ENCODE measurements around the gene CPNE7. TPM values are rescaled to one million over a fixed set of nuclear protein-coding genes. Genes with fewer than 3 reads are reported as not detected.
A peak's percentile ranks its signal among the peaks of the same experiment; 100 is the strongest.

The CPNE7 gene
- total RNA-seq, 1 donor from 2014 or later, result 5.5 TPM

DNA sequence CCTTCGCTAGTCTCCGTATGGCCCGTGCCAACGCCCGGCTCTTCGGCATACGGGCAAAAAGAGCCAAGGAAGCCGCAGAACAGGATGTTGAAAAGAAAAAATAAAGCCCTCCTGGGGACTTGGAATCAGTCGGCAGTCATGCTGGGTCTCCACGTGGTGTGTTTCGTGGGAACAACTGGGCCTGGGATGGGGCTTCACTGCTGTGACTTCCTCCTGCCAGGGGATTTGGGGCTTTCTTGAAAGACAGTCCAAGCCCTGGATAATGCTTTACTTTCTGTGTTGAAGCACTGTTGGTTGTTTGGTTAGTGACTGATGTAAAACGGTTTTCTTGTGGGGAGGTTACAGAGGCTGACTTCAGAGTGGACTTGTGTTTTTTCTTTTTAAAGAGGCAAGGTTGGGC lies 12.6 kb upstream of the CPNE7 start:
- H3K9me3 Mint-ChIP-seq (ENCODE audit: unreplicated experiment), result no peaks in the 10 kb centered on the region
- DNase-seq (ENCODE audit: low spot score), result no peak
- H3K27me3 Mint-ChIP-seq (ENCODE audit: unreplicated experiment), result peaks cover 13% of the 10 kb centered on the region
- H3K4me3 Mint-ChIP-seq (ENCODE audit: unreplicated experiment), result peak overlapping the region; percentile 96
- peaks cover 40% of the 10 kb centered on the region for H3K4me1 Mint-ChIP-seq (ENCODE audit: unreplicated experiment)
- H3K27ac Mint-ChIP-seq (ENCODE audit: unreplicated experiment), result no peak overlapping the region
- TF ChIP-seq, protein P1, sequence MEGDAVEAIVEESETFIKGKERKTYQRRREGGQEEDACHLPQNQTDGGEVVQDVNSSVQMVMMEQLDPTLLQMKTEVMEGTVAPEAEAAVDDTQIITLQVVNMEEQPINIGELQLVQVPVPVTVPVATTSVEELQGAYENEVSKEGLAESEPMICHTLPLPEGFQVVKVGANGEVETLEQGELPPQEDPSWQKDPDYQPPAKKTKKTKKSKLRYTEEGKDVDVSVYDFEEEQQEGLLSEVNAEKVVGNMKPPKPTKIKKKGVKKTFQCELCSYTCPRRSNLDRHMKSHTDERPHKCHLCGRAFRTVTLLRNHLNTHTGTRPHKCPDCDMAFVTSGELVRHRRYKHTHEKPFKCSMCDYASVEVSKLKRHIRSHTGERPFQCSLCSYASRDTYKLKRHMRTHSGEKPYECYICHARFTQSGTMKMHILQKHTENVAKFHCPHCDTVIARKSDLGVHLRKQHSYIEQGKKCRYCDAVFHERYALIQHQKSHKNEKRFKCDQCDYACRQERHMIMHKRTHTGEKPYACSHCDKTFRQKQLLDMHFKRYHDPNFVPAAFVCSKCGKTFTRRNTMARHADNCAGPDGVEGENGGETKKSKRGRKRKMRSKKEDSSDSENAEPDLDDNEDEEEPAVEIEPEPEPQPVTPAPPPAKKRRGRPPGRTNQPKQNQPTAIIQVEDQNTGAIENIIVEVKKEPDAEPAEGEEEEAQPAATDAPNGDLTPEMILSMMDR (IDR thresholded peaks at IDR 0.05; ENCODE audit: unreplicated experiment), result no peak
- peaks cover 39% of the 10 kb centered on the region for H3K36me3 Mint-ChIP-seq (ENCODE audit: low read depth, unreplicated experiment)

DNA sequence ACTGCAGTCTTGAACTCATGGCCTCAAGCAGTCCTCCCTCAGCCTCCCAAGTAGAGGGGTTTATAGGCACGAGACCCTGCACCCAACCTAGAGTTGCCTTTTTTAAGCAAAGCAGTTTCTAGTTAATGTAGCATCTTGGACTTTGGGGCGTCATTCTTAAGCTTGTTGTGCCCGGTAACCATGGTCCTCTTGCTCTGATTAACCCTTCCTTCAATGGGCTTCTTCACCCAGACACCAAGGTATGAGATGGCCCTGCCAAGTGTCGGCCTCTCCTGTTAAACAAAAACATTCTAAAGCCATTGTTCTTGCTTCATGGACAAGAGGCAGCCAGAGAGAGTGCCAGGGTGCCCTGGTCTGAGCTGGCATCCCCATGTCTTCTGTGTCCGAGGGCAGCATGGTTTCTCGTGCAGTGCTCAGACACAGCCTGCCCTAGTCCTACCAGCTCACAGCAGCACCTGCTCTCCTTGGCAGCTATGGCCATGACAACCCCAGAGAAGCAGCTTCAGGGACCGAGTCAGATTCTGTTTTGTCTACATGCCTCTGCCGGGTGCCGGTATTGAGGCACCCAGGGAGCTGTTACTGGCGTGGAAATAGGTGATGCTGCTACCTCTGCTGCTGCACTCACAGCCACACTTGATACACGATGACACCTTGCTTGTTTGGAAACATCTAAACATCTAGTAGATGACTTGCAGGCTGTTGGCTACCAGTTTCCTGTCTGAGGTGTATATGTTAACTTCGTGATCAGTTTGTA lies 11.7 kb upstream of the CPNE7 start:
- no peak for DNase-seq (ENCODE audit: low spot score)
- Mint-ChIP-seq H3K27me3 (ENCODE audit: unreplicated experiment) (peaks cover 15% of the 10 kb centered on the region), H3K36me3 (ENCODE audit: low read depth, unreplicated experiment) (peaks cover 39% of the 10 kb centered on the region), H3K4me1 (ENCODE audit: unreplicated experiment) (peaks cover 40% of the 10 kb centered on the region), H3K27ac (ENCODE audit: unreplicated experiment) (no peak overlapping the region), H3K9me3 (ENCODE audit: unreplicated experiment) (no peaks in the 10 kb centered on the region), H3K4me3 (ENCODE audit: unreplicated experiment) (peak overlapping the region; percentile 77)
- TF ChIP-seq, protein P1 (IDR thresholded peaks at IDR 0.05; ENCODE audit: unreplicated experiment), result no peak

DNA sequence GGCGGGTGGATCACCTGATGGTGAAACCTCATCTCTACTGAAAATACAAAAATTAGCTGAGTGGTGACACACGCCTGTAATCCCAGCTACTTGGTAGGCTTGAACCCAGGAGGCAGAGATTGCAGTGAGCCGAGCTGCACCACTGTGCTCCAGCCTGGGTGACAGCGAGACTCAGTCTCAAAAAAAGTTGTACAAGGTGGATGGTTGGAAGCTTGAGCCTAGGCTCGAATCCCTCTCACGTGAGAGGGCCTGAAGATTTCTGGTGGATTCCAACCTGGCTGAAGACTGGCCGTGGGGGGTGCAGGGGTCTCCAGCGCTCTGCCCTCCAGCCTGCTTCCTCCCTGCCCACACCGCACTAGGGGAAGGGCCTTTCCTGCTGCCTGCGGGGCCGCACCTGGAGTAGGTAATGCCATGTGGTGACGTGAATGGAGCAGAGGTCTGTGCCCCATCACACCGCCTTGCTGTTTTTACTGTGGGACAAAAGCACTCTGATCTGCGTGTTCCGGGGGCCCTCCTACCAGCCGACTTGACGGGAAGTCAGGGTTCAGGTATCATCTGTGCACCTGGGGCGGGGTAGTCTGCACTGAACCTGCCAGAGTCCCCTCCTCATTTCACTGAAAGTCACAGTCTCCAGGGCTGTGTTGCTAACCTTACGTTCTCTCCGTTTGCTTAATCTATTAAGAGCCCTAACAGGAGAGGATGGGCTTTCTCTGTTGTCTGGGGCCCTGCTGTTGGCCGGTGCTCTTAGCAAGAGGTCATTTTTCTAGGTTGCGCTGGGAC lies 10.9 kb upstream of the CPNE7 start:
- TF ChIP-seq, protein P1 (IDR thresholded peaks at IDR 0.05; ENCODE audit: unreplicated experiment), result no peak
- no peak for DNase-seq (ENCODE audit: low spot score)
- H3K27ac Mint-ChIP-seq (ENCODE audit: unreplicated experiment), result no peak overlapping the region
- H3K9me3 Mint-ChIP-seq (ENCODE audit: unreplicated experiment), result no peaks in the 10 kb centered on the region
- peaks cover 36% of the 10 kb centered on the region for H3K36me3 Mint-ChIP-seq (ENCODE audit: low read depth, unreplicated experiment)
- H3K27me3 Mint-ChIP-seq (ENCODE audit: unreplicated experiment), result peaks cover 14% of the 10 kb centered on the region
- H3K4me1 Mint-ChIP-seq (ENCODE audit: unreplicated experiment), result peaks cover 38% of the 10 kb centered on the region
- peak overlapping the region; percentile 77 for H3K4me3 Mint-ChIP-seq (ENCODE audit: unreplicated experiment)

DNA sequence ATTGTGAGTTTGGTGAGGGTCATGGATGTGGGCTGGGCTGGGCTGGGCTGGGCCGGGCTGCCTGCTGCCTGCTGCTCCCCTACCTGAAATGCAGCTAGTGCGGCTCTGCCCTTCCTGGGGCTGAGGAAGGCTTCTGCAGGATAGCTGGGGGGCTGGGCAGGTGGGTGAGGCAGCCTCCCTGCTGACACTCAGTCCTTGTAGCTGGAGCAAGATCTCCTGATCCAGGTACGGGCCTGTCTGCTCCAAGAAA lies 10.4 kb upstream of the CPNE7 start:
- no peak for DNase-seq (ENCODE audit: low spot score)
- Mint-ChIP-seq H3K27ac (ENCODE audit: unreplicated experiment) (no peak overlapping the region), H3K9me3 (ENCODE audit: unreplicated experiment) (no peaks in the 10 kb centered on the region), H3K4me1 (ENCODE audit: unreplicated experiment) (peaks cover 34% of the 10 kb centered on the region), H3K4me3 (ENCODE audit: unreplicated experiment) (peak overlapping the region; percentile 37), H3K36me3 (ENCODE audit: low read depth, unreplicated experiment) (peaks cover 33% of the 10 kb centered on the region), H3K27me3 (ENCODE audit: unreplicated experiment) (peaks cover 12% of the 10 kb centered on the region)
- TF ChIP-seq, protein P1 (IDR thresholded peaks at IDR 0.05; ENCODE audit: unreplicated experiment), result no peak
